HG03103 (cell line): ENCODE results near the gene FREY1.

Source experiments
- ATAC-seq: cut with Tn5 transposase; IDR thresholded peaks from one replicate; pipeline ENCODE4 v1.9.1; 2021; ENCODE audit warnings: low read depth; ENCODE audit not compliant: unreplicated experiment

FREY1 gene, protein sequence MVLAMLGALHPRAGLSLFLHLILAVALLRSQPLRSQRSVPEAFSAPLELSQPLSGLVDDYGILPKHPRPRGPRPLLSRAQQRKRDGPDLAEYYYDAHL

DNA sequence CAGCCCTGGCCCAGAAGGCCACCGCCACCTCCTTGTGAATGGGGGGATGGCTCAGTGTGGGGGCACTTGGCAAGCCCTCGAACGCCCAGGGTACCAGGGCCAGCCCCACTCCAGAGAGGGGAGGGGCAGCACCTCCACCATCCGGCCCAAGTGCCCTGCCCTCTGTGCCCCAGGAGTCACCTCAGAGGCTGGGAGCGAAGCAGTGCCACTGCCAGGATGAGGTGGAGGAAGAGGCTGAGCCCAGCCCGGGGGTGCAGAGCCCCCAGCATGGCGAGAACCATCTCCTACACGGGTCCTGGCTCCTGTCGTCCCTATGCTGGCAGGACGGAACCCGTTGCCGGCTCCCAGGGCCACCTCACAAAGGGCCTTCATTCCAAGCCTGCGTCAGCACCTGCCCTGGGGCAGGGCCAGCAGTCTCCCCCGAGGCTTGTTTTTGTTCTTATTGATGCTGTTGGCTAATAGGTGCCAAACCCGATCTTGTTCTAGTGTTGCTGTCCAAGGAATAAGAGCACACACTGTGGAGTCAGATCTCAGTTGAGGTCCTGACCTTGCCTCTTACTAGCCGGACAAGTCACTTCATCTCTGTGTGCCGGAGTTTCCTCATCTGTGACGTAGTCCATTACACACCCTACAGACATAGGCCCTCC, at the start of gene FREY1:
Gene FREY1, minus strand, starts transcription at position 307 of the 647 bp plus-strand sequence. Its CDS starts 26 bp downstream, at position 281.
- no peak for ATAC-seq

DNA sequence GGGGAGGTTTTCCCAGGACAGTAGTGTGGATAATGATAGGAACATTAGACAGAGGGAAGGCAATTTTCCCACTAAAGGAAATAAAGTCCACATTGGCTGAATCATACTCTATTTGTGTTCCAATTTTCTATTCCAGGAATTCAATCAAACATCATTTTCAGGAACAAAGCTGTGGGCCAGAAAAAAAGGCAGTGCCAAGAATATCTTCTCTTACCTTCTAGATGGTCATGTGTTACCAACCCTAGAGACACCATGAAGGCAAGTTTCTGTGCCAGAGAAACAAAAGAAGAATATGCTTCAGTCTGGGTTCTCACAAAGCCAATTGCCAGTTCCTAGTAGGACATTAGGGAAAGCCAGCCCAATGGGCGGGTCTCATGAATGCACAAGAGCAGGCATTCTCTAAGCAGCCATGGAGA, 42.9 kb upstream of the FREY1 start:
- ATAC-seq, result no peak

DNA sequence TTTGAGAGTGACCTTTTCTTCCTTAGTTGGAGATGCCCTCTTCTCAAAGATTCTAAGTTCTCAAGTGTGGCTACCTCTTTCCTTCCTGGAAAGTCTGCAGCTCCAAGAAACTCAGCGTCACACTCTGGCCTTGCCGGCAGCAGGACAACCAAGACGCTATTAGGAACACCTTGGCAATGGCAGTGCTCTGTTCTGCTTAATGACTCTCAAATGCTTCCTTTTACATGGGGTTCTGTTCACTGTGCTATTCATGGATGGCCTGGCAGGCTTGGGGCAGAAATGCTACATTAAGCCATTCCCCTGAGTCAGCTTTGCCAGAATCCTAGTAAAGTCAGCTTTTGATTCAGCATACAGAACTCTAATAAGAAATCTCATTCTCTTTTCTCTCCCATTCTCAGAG, 41.3 kb upstream of the FREY1 start:
- no peak for ATAC-seq

DNA sequence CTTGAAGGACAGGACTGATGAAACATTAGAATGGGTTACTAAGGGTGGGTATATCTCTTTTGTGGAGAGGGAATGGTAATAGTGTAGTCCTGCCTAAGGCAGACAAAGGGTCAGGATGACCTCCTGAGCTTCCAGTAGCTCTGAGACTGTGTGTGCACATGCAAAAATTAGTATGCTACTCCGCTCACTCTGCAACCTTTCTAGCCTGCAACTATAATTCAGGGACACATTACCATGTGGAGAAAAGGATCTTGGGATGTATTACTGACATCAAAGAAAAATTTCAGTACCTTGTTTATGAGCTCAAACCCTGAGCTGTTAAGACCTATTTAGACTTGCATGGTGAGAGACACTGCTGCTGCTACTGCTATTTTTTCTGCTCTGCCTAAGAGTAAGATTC, 40.8 kb upstream of the FREY1 start:
- ATAC-seq, result no peak

DNA sequence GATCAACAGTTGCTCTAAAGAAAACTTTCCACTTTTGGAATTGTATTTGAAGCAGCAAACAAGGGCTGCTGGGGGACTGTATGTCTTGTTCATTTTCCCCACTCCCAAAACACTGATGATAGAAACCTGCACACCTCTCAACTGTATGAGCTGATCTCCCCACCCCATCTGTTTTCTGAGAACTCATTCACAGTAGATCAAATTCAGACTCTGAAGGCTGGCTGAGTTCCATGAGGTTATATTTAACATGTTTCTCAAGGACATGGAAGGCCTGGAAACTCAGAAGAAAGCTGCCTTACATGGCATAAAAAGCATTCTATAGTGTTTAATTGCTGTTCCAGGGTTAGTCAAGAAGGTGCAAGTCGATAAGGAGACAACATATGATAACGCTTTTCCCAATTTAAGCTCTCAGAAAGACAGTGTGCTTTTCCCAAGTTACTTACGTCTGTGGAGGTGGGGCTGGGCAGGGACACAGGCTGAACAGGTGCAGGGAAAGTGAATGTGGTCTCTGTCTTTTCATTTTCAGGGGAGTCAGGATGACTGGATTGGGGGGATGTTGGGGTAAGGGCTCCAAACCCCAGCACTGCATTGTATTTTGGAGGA, 38.4 kb upstream of the FREY1 start:
- ATAC-seq, result no peak

DNA sequence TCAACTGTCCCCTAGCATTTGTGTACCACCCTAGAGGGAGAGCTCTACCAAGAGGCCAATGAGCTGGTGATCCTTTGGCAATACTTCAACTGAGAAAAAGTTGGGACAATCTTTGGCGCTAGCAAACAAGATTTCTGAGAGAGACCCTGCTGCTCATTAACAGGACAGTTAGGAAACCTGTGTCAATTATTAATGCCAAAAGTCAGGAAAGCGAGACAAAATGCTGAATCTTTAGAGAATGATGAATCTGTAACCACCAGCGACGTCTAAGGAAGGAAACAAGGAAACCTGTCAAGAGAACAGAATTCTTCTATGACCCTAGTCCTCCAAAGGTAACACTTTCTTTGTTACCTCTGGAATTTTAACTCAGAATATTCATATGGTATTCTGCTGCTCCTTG, 35.3 kb upstream of the FREY1 start:
- no peak for ATAC-seq

DNA sequence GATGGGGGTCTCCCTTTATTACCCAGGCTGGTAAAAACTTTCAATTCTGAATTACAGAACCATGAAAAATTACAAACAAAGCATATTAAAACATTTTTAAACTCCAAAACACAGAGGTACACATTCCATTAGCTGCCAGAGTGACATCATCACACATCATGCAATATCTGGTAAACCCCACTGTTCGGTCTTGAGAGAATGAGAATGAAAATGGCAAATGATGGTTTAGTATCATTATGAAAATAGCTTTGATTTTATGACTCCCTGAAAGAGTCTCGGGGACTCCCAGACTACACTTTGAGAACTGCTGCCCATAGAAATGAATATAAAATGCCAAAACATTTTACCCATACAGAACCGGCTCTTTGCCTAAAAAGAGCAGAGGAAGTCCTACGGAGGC, 34.2 kb upstream of the FREY1 start:
- no peak for ATAC-seq

DNA sequence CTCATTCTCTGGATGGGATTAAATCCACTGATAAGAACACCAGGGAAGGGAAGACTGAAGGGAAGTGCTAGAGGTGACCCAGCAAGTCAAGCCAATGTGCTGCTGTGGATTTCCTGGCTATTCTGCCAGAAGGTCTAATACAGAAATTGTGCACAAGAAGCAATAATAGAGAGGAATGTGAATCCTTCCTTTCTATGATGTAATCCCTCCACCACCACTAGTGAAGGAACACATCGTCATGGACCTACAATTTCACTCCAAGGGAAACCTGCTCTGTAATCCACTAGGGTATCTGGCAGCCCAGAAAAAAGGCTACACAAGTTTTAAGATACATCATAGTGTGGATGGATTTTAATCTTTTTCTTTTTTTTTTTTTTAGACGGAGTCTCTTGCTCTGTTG, 32.8 kb upstream of the FREY1 start:
- ATAC-seq, result no peak

DNA sequence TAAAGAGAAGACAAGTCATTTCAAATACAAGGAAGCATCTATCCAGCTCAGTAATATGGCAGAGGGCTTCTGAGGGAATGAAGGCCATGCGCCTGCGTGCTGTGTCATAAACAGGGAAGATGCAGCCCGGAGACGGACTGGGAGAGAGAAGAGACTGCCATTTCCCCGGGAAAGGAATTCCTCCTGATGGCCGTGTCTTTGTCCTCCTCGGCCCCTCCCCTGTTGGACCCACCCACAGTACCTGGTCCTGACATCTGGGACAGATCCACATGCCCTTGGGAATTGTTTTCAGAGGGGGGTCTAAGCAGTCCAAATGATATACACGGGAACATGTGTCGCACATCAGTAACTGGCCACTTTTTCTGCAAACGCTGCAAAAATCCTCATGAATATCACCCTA, 30.8 kb upstream of the FREY1 start:
- no peak for ATAC-seq

DNA sequence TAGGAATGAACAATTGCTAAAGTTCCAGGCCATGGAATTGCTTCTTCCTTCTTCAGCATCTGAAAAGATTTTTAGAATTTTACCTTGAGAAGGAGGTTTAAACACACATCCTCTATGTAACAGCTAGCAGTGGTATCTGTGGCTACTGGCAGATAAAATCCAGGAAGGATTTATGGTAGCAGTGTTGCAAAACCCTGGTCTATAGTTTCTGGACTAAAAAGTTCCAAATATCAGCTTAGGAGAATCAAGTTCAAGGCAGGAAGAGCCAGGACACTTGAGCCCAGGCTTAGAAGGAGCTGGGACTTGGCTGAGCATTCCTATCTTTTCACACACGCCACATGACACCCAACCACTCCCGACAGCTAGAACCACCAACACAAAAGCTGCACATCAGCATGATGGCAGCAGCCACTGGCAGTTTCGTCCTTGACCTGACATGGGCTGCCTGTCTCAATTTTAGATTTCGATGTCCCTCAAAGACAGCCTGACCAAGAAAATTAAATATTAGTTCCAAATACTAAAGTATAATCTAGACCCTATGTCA, 29.5 kb upstream of the FREY1 start:
- ATAC-seq, result no peak

DNA sequence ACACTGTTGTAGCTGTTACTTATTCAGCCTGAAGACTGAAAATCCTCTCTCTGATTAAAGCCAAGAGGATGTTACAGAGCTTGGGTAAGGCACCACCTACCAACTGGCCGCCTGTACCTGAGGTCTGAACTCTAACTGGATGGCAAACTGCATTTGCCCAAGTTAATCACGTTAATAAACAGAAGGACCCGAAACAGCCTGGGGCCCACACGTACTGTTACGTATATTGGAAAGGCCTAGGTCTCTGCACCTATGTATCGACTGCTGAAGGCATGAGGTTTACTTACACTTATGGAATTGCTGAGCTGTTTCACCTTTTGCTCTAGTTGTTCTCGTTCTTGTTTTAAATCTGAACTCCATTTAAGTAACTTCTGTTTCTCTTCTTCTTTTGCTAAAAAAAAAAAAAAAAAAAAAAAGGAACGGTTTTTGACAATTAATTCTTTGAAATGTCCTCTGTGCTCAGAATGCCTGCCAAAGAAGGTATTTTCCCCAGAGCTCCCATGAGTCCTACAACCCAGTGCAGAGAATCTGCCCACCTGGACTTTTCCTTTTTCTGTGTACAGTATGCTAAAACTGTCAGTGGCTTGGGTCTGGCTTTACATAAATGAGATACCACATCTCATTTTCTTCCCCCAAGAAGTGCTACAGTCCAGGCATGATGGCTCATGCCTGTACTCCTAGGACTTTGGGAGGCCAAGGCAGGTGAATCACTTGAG, 28.4 kb upstream of the FREY1 start:
- no peak for ATAC-seq

DNA sequence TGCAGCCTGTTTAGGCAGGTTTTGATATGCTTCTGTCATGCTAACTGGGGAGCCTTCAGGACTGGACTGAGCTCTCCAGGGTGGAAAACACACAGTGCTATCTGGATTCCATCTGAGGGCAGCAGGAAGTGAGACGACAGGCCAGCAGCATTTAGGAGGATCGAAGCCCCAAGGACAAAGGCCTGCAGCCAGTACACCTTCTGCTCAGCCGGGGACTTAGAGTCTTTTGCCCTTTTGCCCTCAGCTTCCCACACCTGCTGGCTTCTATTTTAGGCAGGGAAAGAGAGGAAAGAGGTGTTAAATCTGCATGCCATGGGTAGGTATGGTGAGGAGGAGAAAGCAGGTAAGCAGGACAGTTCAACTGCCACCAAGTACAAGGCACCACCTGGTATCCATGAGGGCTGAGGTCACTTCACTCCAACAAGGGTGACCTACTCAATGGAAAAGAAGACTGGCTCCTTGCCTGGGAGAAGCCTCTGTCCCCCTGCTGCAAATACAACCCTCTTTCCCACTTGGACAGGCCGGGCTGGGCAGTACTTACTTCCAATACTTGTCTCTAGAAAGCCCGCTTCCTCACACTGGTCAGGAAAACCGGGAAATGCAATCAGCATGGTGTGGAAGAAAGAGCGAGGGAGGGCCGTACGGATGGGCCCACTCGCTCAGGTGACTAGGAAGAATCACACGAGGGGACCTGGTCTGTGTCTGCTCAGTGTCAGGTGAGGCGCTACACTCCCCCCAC, 27.7 kb upstream of the FREY1 start:
- no peak for ATAC-seq

DNA sequence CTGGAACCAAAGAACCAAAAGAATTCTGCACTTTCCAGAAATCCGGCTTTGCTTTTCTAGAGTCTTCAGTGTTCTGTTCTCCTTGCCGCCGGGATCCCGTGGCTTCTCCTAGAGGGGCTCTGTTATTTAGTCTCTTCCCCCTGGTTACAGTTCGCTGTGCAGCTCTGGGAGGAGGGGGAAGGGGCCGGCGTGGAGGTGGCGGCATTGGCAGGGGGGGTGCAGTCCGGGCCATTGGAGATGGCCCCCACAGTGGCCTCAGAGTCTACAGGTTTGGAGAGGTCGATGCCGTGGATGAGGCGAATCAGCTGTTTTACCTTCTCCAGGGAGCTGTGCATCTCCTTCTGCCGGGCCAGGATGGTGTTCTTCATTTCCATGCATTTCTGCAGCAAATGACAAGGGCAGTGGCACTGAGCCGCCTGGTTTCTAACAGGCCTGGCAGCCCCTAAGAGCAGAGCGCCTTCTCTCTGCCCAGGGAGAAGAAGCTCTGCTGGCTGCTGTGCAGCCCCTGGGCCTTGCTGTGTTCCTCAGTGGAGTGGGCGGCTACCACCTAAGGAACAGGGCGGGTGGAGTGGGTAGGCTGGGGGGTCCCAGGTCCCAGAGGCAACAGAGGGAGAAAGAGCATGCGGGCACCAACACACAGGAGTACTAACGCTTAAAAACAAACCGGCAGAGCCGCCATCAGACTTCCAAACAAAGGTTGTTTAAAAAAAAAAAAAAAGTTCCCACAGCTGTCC, 26.9 kb upstream of the FREY1 start:
- ATAC-seq, result no peak

DNA sequence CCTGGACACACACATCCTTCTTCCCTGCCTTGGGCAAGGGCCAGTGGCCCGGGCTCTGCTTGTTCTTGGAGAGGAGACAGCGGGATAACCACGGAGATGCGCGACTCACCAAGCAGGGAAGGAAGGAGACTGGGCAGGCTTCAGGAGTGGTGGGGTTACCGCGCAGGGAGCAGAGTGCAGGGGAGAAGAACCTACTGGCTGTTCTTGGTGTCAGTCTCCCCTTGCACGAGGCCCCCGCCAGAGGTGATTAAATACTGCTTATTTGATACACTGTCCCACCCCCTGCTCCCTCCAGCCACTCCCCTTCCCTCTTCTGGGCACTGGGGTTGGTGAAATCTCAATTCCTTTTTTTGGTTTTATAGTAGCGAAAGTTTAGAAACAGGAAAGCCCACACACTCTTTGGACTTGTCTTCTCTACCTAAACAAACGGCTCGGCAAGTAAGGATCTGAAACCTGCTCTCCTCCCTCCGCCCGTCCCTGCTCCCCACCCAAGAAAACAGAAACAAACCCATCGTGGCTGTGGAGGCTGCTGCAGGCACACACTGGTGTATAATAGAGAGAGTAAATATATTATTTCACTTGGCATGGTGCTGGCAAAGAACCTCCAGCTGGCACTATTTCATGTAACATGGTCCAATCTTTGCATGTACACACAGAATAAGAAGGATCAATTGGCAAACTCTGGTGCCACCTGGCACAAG, 26.2 kb upstream of the FREY1 start:
- no peak for ATAC-seq

DNA sequence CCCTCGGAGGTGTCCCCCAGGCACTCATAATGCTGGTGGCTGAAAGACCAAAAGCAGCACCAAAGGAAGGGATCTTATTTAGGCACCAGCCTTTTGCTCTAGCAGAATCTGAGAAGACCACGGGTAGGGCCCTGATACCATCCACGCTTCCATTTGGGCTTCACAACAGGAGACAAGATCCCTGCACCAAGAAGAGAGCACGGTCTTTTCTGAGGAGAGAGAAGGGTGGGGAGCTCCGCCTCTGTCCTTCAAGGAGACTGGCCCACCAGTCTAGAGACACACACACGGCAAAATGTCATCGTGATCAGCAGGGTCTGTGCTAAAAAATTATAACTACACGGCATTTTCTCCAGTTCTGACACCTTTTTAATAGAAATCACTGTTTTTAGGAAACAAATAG, 25.1 kb upstream of the FREY1 start:
- no peak for ATAC-seq

DNA sequence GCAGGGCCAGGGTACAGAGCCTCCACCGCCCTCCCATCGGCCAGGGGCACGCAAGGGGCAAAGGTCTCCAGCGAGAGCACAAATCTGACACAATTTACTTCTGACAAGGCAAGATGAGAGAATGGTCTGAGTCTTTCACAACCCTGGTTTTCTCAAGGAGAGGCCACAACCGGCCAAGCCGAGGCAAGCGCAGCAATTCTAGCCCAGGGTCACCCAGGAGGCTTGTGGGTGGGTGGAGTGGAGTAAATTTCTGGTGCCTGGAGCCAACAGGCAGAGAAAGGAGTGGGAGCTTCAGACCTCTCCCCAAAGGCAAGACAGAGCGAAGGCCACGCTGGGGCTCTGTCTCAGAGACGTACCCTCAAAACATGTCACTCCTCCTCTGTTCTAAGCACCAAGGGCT, 24.7 kb upstream of the FREY1 start:
- no peak for ATAC-seq

DNA sequence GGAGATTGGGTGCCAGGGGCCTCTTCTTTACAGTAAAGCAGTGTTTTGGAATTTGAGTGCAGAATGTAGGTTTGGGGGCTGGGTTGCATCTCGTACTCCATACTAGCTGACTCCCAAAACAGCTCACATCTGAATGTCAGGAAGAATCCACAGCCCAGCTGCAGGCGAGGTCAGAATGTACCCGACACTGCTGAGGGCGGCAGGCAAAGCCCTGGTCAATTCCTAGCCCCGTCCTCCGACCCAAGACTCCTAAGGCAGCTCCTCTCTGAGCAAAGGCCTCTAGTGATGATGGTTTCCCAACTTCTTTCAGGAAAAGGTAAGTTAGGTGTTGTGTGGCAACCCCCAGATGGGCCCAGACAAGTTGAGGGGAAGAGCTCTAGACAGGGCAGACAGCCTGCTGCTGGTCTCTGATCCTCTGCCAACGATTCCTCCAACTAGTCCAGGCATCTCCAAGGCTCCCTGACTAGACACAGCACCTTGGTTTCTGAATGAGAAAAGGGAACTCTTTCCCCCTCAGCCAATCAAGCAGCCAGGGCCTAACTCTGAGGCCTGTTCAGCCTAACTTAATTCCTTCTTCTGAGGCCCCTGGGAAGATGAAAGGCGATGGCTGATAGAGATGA, 24.0 kb upstream of the FREY1 start:
- ATAC-seq, result no peak

DNA sequence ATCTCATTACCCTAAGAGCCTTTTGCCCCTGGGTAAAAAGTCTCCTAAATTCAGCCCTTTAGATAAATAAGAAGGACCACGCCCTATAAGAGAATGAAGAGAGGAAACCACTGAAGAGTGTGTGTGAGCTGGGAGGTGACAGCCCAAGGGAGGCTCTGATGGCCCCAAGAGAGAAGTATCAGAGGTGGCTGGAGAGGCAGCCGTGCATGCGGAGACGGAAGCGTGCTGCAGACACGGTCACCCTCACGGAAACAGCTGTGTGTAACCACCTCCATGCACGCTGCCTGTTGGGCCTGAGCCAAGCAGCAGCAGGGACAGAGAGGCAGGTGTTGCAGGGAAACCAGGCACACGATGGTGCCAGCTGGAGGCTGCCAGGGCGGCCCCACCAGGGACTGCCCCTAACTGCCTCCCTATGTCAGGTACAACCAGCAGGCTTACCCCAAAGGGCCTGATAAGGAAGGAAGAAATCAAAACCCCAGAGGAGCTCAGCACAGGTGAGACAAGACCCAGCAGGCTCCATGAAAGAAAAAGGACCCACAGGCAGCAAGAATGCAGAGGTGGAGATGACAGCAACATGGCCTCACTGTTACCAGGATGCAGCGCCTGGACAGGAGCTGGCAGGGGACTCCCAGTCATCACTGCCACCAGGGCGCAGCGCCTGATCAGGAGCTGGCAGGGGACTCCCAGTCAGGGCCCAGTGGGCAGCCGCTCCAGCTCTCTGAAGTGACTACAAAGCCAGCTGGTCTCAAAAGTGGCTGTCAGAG, 23.1 kb upstream of the FREY1 start:
- ATAC-seq, result peak; percentile 93
